ENCODE results near the gene IFIT1.
"Not testable (repeated sequence)": the region's sequence is repeated elsewhere in the genome, so short reads cannot be mapped to it uniquely, and the experiment has no call there.

The IFIT1 gene

DNA sequence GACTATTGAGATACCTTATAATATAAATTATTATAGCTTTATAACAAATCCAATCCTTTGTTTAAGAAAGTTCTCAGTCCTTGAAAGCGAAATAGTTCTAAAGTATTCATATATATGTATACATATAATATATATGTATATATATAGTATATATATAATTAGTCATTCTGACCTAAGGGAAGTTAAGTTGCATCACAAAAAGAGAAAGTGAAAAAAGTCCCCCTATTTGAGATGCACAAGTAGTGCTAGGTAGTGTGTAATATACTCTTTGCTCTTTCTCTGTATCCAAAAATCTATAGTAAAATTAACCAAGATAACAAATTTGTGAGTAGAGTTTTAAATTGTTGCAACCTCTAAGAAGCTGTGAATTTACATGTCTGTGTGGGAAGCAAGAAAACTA, 27.9 kb upstream of the IFIT1 start:
- DNase-seq (ENCODE audit: low read depth in 2 of 2) = no peak

DNA sequence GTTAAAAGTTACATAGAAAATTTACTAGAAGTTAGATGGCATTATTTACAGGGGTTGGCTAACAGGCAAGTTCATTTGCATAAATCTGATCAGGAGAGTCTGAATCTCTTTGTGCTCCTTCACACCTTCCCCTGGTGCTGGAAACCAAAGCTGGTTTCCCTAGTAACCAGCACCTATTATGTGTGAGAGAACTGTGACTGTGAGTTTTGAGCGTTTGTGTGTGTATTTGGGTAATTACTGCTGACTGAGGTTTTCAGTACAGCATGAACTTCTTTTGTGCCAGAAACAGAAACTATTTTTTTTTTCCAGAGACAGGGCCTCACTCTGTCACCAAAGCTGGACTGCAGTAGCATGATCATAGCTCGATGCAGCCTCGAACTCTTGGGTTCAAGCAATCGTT, 24.9 kb upstream of the IFIT1 start:
- no peak for DNase-seq (ENCODE audit: low read depth in 2 of 2)

DNA sequence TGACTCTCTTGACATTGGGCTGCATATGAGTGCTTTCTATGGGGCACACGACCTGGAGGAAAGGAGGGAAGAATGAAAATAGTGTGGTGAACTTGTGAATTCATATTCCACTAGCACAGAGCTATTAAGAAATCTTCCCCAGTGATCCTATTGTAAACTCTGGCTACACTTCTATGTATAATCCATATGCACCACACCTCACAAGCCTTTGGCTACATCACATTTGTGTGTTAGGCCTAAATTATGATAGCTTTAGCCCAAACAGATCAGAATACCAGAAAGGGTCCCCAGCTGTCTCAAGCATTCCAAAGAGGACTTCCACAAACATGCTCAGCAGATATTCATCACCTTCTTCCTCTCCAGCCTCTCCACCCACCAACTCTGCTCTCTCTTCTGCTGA, 24.3 kb upstream of the IFIT1 start:
- no peak for DNase-seq (ENCODE audit: low read depth in 2 of 2)

DNA sequence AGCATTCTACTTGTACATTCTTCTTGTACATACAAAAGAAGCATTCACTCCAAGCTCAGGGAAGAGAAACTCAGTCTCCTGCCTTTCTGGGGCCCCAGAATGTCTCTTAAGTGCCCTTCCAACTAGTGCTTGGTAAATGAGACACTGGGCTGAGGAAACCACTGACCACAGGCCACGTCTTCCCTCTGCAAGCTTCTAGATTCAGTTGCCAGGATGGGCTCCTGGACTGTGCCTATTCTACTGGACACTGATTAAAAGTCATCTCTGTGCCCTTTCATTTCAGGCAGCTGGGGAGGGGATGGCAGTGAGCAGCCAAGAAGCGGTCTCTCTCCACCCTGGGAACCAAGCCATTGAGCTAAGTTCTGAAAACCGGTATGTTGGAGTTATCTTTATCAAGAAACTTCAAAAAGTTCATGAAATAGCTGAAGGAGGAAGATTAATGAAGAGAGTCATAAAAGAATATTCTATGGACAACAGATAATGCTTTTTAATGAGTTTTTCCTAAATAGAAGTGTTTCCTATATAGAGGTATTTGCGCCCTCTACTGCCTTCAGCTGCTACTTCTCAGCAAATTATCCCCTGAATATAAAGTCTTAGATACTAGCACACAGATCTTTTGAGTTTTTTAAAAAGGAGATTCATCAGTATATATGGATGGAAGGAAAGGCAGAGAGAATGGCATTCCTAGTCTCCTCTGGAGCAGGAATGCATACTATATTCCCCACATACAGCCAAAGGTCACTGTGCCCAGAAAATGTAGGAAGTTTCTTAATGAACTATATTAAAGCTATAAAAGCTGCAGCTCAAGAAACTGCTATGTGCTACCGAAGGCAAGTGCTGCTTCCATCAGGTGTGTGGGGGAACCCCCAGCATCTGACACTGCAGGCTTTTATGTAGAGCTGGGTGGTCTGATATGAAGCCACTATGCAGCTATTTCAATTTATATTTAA, 23.0 kb upstream of the IFIT1 start:
- no peak for DNase-seq (ENCODE audit: low read depth in 2 of 2)

DNA sequence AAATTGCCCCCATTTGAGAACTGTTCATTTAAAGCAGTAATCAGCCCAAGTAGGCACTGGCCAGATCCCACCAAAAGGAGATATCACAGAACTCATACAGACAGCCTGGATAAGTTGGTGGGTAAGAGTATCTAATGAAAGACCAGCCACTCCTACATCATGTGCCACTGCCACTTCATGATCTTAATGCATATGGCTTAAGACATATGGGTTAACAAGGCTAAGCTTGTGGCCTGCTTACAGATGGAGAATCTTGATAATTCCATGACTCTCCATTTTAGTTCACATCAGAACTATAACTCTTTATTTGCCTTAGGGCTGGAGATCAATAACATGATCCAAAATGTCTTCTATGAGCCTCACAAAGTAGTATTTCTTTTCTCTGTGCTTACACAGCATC, 21.3 kb upstream of the IFIT1 start:
- no peak for DNase-seq (ENCODE audit: low read depth in 2 of 2)

DNA sequence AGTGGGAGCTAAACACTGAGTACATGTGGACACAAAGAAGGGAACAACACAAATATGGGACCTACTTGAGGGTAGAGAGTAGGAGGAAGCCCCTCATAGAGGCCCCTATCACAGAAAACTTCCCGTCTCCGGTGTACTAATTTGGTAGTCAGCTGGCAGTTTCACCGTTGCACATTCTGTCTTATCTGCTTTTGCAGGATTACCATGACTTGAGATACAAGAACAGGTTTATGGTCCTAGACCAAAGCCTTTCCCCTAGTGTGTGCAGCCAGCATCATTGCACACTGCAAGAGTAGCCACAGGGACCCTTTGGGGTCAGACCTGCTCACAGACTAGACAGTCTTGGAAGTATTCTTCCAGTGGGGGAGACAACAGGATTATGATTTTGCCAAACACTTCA, 20.4 kb upstream of the IFIT1 start:
- no peak for DNase-seq (ENCODE audit: low read depth in 2 of 2)

DNA sequence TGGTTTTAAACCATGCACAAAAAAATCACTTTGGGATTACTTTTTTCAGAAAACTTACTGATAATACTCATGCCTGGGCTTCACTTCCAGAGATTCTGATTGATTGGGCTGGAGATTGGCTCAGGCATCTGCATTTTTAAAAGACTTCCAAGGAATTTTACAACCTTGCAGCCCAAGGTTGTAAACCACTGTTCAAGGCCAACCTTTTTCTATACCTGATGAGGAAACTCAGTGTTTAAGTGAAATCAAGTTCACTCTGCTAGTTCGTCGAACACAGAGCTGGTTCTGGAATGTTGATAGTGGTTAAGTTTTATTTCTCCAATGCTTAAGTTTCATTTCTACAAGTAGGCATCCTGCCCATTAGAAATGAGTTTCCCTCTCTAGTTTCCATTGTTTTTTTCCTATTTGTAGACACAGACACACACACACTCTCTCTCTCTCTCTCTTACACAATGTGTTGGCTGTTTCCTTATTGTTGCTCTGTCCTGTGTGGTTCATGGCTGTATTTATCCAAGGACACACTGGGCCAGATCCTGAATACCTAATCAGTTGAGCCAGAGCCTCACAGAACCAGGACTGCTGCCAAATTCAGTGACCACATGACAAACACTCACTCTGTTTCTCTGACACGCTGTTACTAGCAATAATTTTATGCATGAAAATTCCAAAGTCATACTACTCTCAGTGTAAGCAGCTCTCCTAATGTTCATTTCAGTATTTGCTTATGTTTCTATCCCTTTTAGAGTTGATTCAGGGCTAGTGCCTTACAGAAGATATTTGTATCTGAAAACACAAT, 18.3 kb upstream of the IFIT1 start:
- no peak for DNase-seq (ENCODE audit: low read depth in 2 of 2)

DNA sequence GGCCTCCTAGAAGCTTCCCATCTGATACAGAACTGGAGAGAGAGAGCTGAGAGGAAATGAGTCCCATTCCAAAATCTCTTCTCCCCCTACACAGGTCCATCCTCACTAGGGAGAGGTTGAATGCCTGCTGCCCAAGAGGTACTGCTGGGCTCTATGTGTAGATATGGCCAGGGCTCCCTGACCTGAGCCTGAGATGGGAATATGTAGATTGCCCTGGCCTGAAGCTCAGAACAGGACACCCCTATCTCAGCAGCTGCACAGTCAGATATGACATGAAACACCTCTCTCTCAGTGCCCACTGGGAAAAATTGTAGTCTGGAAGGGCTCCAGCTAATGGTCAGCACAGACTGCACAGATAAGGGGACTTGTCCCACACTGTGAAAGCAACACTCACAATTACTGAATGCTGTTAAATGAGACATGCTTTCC, 17.7 kb upstream of the IFIT1 start:
- DNase-seq (ENCODE audit: low read depth in 2 of 2) = no peak

DNA sequence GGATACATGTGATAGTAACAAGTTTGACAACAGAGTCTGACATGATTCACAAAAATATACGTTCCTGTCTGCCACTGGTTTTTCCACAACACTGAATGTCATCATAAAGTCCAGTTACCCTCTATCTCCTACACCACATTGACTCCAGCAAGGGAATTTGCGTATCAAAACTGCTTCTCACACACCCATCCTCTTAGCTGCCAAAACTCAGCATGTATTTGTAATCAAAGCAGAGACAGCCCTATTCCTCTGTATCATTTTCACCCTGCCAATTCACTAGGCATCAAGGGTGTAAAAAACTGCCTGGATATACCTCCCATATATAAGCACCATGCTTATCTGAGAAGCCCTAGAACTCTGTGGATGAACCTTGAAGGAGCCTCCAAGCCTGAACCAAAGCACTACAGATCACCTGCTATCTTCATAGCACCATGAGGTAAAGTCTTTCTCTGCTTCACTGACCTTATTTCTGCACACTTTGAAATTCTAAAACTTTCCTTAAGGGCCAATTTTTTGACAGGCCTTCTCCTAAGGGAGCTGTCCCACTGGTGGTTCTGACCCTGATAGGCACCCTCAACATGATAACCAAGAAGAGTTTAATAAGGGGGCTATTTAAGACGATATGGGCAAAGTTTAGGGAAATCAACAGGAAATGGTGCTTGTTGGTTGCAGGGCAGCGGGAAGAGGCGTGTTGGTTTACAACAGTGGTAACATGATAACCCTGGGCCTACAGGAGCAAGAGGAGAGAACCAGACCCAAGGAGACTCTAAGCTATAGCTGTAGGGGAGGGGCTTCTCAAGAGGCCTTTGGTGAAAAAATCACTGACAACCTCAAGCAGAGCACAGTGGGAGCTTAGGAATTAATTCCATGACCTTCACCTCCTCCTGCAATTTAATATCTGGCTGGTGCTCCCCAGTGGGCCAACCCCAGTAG, 14.5 kb upstream of the IFIT1 start, which contains the start of gene IFIT1B:
IFIT1B (plus strand) TSS at position 352 of the 933 bp plus-strand sequence; CDS start at position 432, 80 bp downstream.
- no peak for DNase-seq (ENCODE audit: low read depth in 2 of 2)

DNA sequence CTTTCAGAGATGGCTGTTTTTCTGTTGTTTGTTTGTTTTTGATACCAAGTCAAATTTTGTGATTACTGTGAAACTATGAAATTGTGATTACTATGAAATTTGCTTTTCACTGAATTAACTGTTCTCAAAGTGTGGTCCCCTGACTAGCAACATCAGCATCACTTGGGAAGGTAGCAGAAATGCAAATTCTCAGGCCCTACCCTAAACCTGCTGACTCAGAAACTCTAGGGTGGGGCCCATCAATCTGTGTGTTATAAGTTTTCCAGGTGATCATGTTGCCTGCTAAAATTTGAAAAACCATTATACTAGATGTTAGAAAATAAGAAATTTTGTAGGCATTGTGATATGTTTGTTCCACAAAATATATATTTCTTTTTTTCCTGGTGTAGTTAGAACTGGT, 13.3 kb upstream of the IFIT1 start:
- DNase-seq (ENCODE audit: low read depth in 2 of 2) = no peak

DNA sequence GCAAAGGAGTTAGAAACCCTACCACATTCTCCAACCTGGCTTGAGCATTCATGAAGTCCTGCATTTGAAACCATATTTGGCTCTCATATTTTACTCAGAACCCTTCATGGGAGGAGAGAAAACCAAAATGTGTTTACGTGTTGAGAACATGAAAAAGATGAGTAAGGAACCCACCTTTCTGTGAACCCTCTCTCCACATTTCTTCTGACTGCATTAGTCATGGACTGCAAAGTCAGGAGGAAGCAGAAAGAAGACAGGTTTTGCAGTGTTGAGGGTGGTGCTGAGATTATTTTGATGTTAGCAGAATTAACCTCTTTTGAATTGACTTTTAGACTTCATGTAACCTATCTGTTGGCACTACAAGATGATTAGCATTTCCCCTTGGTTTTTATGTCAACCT, 9.7 kb upstream of the IFIT1 start:
- DNase-seq (ENCODE audit: low read depth in 2 of 2) = no peak

DNA sequence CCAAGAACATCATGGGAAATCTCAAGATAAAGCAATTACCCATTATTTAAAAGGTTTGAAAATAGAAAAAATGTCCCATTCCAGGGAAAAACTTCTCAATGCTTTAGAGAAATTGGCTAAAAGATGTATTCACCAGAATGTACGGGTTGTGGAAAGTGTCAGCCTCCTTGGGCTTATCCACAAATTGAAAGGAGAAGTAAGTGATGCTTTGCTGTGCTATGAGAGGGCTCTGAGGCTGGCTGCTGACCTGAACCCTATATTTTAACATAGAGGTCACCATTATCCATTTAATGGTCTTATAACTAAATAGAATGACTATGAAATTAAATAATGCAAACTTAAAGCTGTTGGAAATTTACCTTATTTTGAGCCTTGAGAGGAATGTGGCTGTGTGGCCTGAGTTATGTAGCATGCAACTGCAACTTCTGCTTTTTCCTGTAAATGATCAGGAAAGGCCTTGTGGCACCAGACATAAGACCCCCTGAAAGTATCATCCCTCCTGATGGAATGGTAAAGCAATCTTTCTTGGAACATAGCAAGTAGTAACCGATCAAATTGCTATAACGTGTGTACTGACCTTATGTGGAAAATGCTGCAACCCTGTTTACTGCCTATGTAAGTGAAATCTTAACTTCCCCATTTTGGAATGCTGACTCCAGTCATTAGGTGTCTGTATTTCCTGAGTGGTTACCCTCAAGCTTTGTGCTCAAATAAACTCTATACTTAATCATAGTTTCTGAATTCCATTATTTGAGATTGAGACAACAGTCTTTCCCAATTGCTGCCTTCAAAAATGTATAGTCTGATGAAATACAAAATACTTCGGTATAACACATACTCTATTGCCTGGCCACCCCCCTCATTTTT, 7.7 kb upstream of the IFIT1 start:
- no peak for DNase-seq (ENCODE audit: low read depth in 2 of 2)

DNA sequence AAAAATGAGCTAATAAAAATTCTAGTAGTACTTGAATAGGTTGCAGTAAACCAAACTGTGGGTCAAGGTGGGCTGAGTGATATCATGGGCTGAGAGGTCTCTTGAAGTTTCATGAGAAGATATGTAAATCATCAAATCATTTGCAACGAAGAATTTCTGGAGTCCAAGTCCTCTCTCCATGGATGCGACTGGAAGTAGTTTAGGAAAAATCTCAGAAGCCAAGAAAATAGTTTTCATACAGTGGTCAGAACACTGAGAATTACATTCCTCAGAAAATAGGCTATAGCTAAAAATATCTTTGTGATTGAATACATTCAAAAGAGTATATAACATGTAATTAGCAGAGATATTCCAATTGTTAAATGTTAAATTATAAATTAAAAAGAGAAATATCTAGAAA, 3.6 kb upstream of the IFIT1 start:
- DNase-seq (ENCODE audit: low read depth in 2 of 2) = no peak

DNA sequence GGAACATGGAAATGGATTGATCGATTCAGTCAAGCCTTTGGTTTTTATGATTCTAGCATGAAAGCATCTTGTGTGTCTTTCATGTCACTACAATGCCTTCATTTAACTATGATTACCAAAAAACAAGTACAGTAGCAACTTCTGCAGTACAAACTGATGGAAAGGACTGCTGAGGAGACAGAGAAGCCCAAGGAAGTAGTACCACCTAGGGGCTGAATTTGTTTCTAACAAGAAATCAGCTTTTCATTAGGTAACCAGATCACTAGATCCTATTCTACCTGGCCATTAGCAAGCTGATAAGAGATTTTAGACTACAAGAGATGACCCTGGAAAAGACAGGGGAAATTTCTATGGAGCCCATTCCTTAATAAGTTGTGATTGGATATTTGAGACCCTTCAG, 3.2 kb upstream of the IFIT1 start:
- no peak for DNase-seq (ENCODE audit: low read depth in 2 of 2)

DNA sequence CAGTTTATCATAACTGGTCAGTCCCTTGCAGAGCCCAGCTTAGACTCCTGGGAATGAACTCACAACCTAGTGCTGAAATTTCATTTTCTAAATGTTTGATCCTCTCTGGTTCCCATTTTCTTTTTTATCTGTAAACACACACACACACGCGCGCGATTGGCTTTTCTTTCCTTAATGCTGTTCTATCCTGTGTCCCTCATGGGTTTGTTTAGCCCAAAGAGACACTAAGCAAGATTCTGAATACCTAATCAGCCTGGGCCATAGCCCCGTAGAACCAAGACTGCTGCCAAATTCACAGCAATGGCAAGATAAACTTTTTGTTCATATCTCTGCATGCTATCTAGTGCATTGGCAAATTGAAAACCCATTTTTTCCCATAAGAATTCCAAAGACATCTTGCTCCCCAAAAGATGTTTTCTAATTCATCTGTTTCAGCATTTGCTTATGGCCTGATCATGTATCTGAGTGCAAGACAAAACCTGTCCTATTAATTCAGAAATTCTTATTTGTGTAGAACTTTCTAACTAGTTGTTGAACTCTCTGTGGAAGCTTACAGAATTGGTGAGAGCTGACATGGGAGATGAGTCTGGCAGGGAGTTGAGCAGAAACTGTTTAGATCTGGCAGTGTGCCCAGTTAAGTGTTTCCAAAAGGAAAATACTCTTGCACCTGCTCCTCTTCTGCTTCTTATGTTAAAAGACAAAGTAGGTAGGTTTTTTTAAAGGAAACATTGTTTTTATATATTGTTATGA, 1.8 kb upstream of the IFIT1 start:
- no peak for DNase-seq (ENCODE audit: low read depth in 2 of 2)

DNA sequence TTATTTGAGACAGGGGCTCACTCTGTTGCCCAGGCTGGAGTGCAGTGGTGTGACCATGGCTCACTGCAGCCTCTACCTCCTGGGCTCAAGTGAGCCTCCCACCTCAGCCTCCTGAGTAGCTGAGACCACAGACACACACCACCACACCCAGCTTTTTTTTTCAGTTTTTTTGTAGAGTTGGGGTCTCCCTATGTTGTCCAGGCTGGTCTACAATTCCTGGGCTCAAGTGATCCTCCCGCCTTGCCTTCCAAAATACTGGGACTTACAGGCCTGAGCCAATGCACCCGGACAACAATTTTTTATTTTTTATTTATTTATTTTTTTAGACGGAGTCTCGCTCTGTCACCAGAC, 1.2 kb upstream of the IFIT1 start:
- DNase-seq (ENCODE audit: low read depth in 2 of 2) = not testable (repeated sequence)

DNA sequence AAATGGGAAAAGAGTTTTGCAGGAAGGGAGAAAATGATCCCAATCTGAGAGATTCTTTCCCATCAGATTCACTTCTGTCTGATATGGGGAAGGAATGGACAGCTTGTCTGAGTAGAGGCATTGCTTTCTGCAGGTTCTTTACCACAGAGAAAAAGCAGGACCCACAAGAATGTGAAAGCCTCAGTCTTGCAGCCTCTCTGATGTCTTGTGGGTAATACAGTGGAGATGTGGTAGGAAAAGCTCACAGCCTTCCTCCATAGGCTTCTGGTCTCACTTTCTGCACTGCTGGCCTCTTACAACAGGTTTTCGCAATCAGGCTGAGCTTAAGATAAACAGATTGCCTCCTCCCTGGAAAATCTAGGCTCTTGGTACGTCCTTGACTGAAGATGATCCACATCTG, 551 bp downstream of the IFIT1 start:
- no peak for DNase-seq (ENCODE audit: low read depth in 2 of 2)

DNA sequence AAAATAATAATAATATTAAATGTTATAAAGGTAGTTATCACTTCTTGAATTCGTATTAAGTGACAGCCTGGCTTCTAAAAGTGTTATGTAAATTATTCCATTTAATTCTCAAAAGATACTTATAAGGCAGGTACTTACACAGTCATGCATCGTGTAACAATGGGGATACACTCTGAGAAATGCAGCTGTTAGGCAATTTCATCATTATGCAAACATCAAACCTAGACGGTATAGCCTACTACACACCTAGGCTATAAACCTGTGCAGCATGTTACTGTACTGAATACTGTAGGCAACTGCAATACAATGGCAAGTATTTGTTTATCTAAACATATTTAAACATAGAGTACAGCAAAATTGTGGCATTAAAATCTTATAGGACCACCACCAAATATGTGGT, 1.5 kb downstream of the IFIT1 start:
- DNase-seq (ENCODE audit: low read depth in 2 of 2) = no peak

DNA sequence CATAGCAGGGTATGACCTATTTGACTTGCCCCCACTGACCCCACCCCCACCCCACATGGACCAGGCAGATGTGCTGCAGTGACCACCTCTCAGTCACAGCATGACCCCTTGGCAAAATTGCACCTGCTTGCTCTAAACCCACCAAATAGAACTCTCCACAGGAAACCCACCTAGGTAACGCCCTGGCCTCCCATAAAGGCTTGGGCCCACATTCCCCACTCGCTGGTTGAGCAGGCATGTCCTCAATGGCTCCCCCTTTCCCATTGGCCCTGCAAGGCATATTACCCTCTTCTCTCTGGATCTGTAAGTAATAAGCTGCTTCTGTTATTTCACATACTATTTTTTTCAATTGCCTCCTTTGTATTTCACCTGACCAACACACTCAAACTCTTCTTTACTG, 2.7 kb downstream of the IFIT1 start:
- DNase-seq (ENCODE audit: low read depth in 2 of 2) = no peak

Data from stimulated activated CD4-positive, alpha-beta T cell treated with anti-CD3 and anti-CD28 coated beads, Interleukin-15, amount 100 ng/mL, for 48 hours (primary cell).